Fibroblast of mammary gland (primary cell): ENCODE data around the gene LBHD2.
"Not testable (repeated sequence)": the region's sequence is repeated elsewhere in the genome, so short reads cannot be mapped to it uniquely, and the experiment has no call there.

Source experiments
- DNase-seq: peaks from one replicate; pipeline ENCODE4 v3.0.0-alpha.2; 2010; ENCODE audit warnings: low read depth
- H3K4me3 ChIP-seq: 2 replicates; pipeline ENCODE4 v1.5.1; 2011; ENCODE audit warnings: low read depth, mild to moderate bottlenecking, low read length, moderate library complexity; ENCODE audit not compliant: control insufficient read depth
- CTCF ChIP-seq: conservative IDR thresholded peaks from 2 replicates; pipeline ENCODE4 v1.5.1; 2011; ENCODE audit warnings: low read depth, low read length, inconsistent platforms; ENCODE audit not compliant: control insufficient read depth, insufficient read depth

Gene LBHD2

GRCh38 chr14:103084021-103084919 lies at the start of gene LBHD2:
LBHD2 (plus strand) TSS chr14:103084210; CDS start chr14:103086013, 1,803 bp downstream.
- no peak for DNase-seq
- H3K4me3 ChIP-seq = no peak within 1 kb of the TSS

GRCh38 chr14:103041464-103041863 lies 42.5 kb upstream of the LBHD2 start:
- no peak for DNase-seq
- no peak for TF ChIP-seq CTCF
- H3K4me3 ChIP-seq = no peak overlapping the region

More at GRCh38 chr14:103084021-103084919, at the start of gene LBHD2:
- no peak for TF ChIP-seq CTCF

- TF ChIP-seq CTCF = no peak
- DNase-seq = no peak
These were observed 40.6 kb upstream of the LBHD2 start for GRCh38 chr14:103043257-103044015.

GRCh38 chr14:103045371-103045869 lies 38.6 kb upstream of the LBHD2 start:
- DNase-seq = no peak
- no peak overlapping the region for H3K4me3 ChIP-seq
- no peak for TF ChIP-seq CTCF

More at GRCh38 chr14:103043257-103044015, 40.6 kb upstream of the LBHD2 start:
- H3K4me3 ChIP-seq = no peak overlapping the region

- not testable (repeated sequence) for DNase-seq, H3K4me3 ChIP-seq
These were observed 36.6 kb upstream of the LBHD2 start for GRCh38 chr14:103047453-103047852.

GRCh38 chr14:103050935-103051334 lies 33.1 kb upstream of the LBHD2 start:
- H3K4me3 ChIP-seq = no peak overlapping the region
- no peak for TF ChIP-seq CTCF
- no peak for DNase-seq

- no peak overlapping the region for H3K4me3 ChIP-seq
- DNase-seq = no peak
- no peak for TF ChIP-seq CTCF
These were observed 31.6 kb upstream of the LBHD2 start for GRCh38 chr14:103052407-103052806.
